Activated T-cell treated with anti-CD3 and anti-CD28 coated beads, Interleukin-2, amount 50 U/mL, for 72 hours (primary cell): ENCODE data around the gene ELMO1. TPM values are rescaled to one million over a fixed set of nuclear protein-coding genes. Genes with fewer than 3 reads are reported as not detected.

Experiments used
- ATAC-seq, 2 donors: fragments of 150-1000 bp; cut with Tn5 transposase; replicated peaks in 1 of 2; 2 replicates each; pipeline ENCODE4 v1.10.0; 2021; ENCODE audit warnings: moderate library complexity in 2 of 2, mild to moderate bottlenecking in 1 of 2
- DNase-seq, 2 donors: peaks; one replicate each; pipeline ENCODE4 v3.0.0; 2021 to 2022; ENCODE audit warnings: mixed read lengths in 1 of 2
- H3K27ac Mint-ChIP-seq: one replicate; pipeline ENCODE4 v1.8.0; 2022; ENCODE audit warnings: mild to moderate bottlenecking, moderate library complexity, mixed read lengths
- H3K27me3 Mint-ChIP-seq: one replicate; pipeline ENCODE4 v1.8.0; 2022; ENCODE audit warnings: low read depth, mixed read lengths
- H3K36me3 Mint-ChIP-seq, 2 donors: one replicate each; pipeline ENCODE4 v1.8.0; 2022; ENCODE audit warnings: mixed read lengths in 2 of 2, mild to moderate bottlenecking in 1 of 2; ENCODE audit not compliant: insufficient read depth in 2 of 2
- H3K4me1 Mint-ChIP-seq: one replicate; pipeline ENCODE4 v1.8.0; 2022; ENCODE audit warnings: low read depth, mixed read lengths
- H3K4me3 Mint-ChIP-seq, 2 donors: one replicate each; pipeline ENCODE4 v1.8.0; 2022; ENCODE audit warnings: mild to moderate bottlenecking in 2 of 2, mixed read lengths in 2 of 2, moderate library complexity in 2 of 2
- H3K9me3 Mint-ChIP-seq, 2 donors: one replicate each; pipeline ENCODE4 v1.8.0; 2022; ENCODE audit warnings: mixed read lengths in 2 of 2
- total RNA-seq, 2 donors: library from RNA; stranded (reverse); gene quantifications; one replicate each; pipeline ENCODE4 v1.2.3, GENCODE V29; 2022

Gene ELMO1
- total RNA-seq, 2 donors from 2014 or later: 97.2 to 113 TPM

GRCh38 chr7:37333075-37333474, 115.6 kb downstream of the ELMO1 start:
- H3K9me3 Mint-ChIP-seq: peaks cover 4 to 6% of the 10 kb centered on the region in 2 donors
- H3K4me3 Mint-ChIP-seq: peak overlapping the region in 1 of 2 donors; percentile 26
- peaks cover 86% of the 10 kb centered on the region for H3K4me1 Mint-ChIP-seq
- ATAC-seq (no peak), DNase-seq (no peak)
- H3K36me3 Mint-ChIP-seq: peaks cover 26 to 59% of the 10 kb centered on the region in 2 donors
- H3K27ac Mint-ChIP-seq: peak overlapping the region; percentile 2
- no peaks in the 10 kb centered on the region for H3K27me3 Mint-ChIP-seq

- Mint-ChIP-seq H3K36me3 (peaks cover 24 to 56% of the 10 kb centered on the region in 2 donors), H3K4me1 (peaks cover 88% of the 10 kb centered on the region), H3K4me3 (peak overlapping the region in 1 of 2 donors; percentile 26), H3K27me3 (no peaks in the 10 kb centered on the region), H3K9me3 (peaks cover 4 to 6% of the 10 kb centered on the region in 2 donors), H3K27ac (peak overlapping the region; percentile 24)
- DNase-seq (no peak), ATAC-seq (no peak)
These were observed 116.2 kb downstream of the ELMO1 start for GRCh38 chr7:37332243-37333016.

- no peak for ATAC-seq
- H3K27ac Mint-ChIP-seq: no peak overlapping the region
- peaks cover 1 to 2% of the 10 kb centered on the region in 2 donors for H3K9me3 Mint-ChIP-seq
- no peak for DNase-seq
- H3K27me3 Mint-ChIP-seq: no peaks in the 10 kb centered on the region
- peaks cover 19 to 49% of the 10 kb centered on the region in 2 donors for H3K36me3 Mint-ChIP-seq
- H3K4me1 Mint-ChIP-seq: peaks cover 88% of the 10 kb centered on the region
- no peak overlapping the region for H3K4me3 Mint-ChIP-seq
These were observed 117.9 kb downstream of the ELMO1 start for GRCh38 chr7:37330775-37331174.

GRCh38 chr7:37329940-37330339, 118.7 kb downstream of the ELMO1 start:
- ATAC-seq (no peak), DNase-seq (no peak)
- H3K27me3 Mint-ChIP-seq: no peaks in the 10 kb centered on the region
- H3K4me1 Mint-ChIP-seq: peaks cover 81% of the 10 kb centered on the region
- H3K4me3 Mint-ChIP-seq: no peak overlapping the region
- no peak overlapping the region for H3K27ac Mint-ChIP-seq
- peaks cover 1 to 2% of the 10 kb centered on the region in 2 donors for H3K9me3 Mint-ChIP-seq
- peaks cover 19 to 47% of the 10 kb centered on the region in 2 donors for H3K36me3 Mint-ChIP-seq

- DNase-seq (no peak), ATAC-seq (peak; percentile 37 to 44)
- Mint-ChIP-seq H3K4me1 (peaks cover 56% of the 10 kb centered on the region), H3K9me3 (peaks cover 1 to 2% of the 10 kb centered on the region in 2 donors), H3K4me3 (peak overlapping the region in 1 of 2 donors; percentile 27), H3K36me3 (peaks cover 16 to 35% of the 10 kb centered on the region in 2 donors), H3K27me3 (no peaks in the 10 kb centered on the region), H3K27ac (peak overlapping the region; percentile 55)
These were observed 121.4 kb downstream of the ELMO1 start for GRCh38 chr7:37327288-37327687.

- Mint-ChIP-seq H3K36me3 (peaks cover 3 to 12% of the 10 kb centered on the region in 2 donors), H3K9me3 (no peaks in the 10 kb centered on the region), H3K27ac (no peak overlapping the region), H3K27me3 (no peaks in the 10 kb centered on the region), H3K4me3 (no peak overlapping the region), H3K4me1 (peaks cover 30% of the 10 kb centered on the region)
- ATAC-seq: no peak
- no peak for DNase-seq
These were observed 124.7 kb downstream of the ELMO1 start for GRCh38 chr7:37323966-37324365.

- Mint-ChIP-seq H3K4me3 (no peak overlapping the region), H3K27ac (no peak overlapping the region), H3K4me1 (peaks cover 20% of the 10 kb centered on the region), H3K36me3 (peaks cover 0 to 7% of the 10 kb centered on the region in 2 donors), H3K27me3 (no peaks in the 10 kb centered on the region), H3K9me3 (no peaks in the 10 kb centered on the region)
- ATAC-seq (no peak), DNase-seq (no peak)
These were observed 125.8 kb downstream of the ELMO1 start for GRCh38 chr7:37322831-37323230.

GRCh38 chr7:37320848-37321468, 127.7 kb downstream of the ELMO1 start:
- peaks cover 8% of the 10 kb centered on the region for H3K4me1 Mint-ChIP-seq
- peaks cover 6 to 12% of the 10 kb centered on the region in 2 donors for H3K36me3 Mint-ChIP-seq
- H3K27me3 Mint-ChIP-seq: no peaks in the 10 kb centered on the region
- ATAC-seq: no peak
- peaks cover 0 to 2% of the 10 kb centered on the region in 2 donors for H3K9me3 Mint-ChIP-seq
- no peak overlapping the region for H3K27ac Mint-ChIP-seq
- H3K4me3 Mint-ChIP-seq: no peak overlapping the region
- no peak for DNase-seq

GRCh38 chr7:37320140-37320847, 128.4 kb downstream of the ELMO1 start:
- Mint-ChIP-seq H3K36me3 (peaks cover 6 to 11% of the 10 kb centered on the region in 2 donors), H3K27ac (no peak overlapping the region), H3K9me3 (peaks cover 0 to 2% of the 10 kb centered on the region in 2 donors), H3K27me3 (no peaks in the 10 kb centered on the region), H3K4me3 (no peak overlapping the region), H3K4me1 (peaks cover 6% of the 10 kb centered on the region)
- ATAC-seq (no peak), DNase-seq (no peak)

- peaks cover 12% of the 10 kb centered on the region for H3K4me1 Mint-ChIP-seq
- no peaks in the 10 kb centered on the region for H3K27me3 Mint-ChIP-seq
- no peak overlapping the region for H3K27ac Mint-ChIP-seq
- ATAC-seq (no peak), DNase-seq (no peak)
- no peak overlapping the region for H3K4me3 Mint-ChIP-seq
- H3K36me3 Mint-ChIP-seq: peaks cover 6 to 18% of the 10 kb centered on the region in 2 donors
- H3K9me3 Mint-ChIP-seq: peaks cover 0 to 2% of the 10 kb centered on the region in 2 donors
These were observed 130.1 kb downstream of the ELMO1 start for GRCh38 chr7:37318541-37318940.

GRCh38 chr7:37315772-37316715, 132.6 kb downstream of the ELMO1 start:
- Mint-ChIP-seq H3K27me3 (no peaks in the 10 kb centered on the region), H3K27ac (no peak overlapping the region), H3K4me1 (peaks cover 37% of the 10 kb centered on the region), H3K9me3 (peaks cover 0 to 2% of the 10 kb centered on the region in 2 donors), H3K36me3 (peaks cover 6 to 25% of the 10 kb centered on the region in 2 donors), H3K4me3 (no peak overlapping the region)
- DNase-seq: no peak
- no peak for ATAC-seq

- DNase-seq: no peak
- H3K36me3 Mint-ChIP-seq: peaks cover 29 to 52% of the 10 kb centered on the region in 2 donors
- ATAC-seq: peak; percentile 60 to 61
- peak overlapping the region; percentile 8 for H3K27ac Mint-ChIP-seq
- H3K4me1 Mint-ChIP-seq: peaks cover 62% of the 10 kb centered on the region
- H3K27me3 Mint-ChIP-seq: no peaks in the 10 kb centered on the region
- H3K9me3 Mint-ChIP-seq: peaks cover 6 to 10% of the 10 kb centered on the region in 2 donors
- H3K4me3 Mint-ChIP-seq: no peak overlapping the region
These were observed 136.1 kb downstream of the ELMO1 start for GRCh38 chr7:37312608-37313007.
